ENCODE measurements around the gene RNF126.
"Not testable (repeated sequence)": the region's sequence is repeated elsewhere in the genome, so short reads cannot be mapped to it uniquely, and the experiment has no call there.

RNF126 gene

DNA sequence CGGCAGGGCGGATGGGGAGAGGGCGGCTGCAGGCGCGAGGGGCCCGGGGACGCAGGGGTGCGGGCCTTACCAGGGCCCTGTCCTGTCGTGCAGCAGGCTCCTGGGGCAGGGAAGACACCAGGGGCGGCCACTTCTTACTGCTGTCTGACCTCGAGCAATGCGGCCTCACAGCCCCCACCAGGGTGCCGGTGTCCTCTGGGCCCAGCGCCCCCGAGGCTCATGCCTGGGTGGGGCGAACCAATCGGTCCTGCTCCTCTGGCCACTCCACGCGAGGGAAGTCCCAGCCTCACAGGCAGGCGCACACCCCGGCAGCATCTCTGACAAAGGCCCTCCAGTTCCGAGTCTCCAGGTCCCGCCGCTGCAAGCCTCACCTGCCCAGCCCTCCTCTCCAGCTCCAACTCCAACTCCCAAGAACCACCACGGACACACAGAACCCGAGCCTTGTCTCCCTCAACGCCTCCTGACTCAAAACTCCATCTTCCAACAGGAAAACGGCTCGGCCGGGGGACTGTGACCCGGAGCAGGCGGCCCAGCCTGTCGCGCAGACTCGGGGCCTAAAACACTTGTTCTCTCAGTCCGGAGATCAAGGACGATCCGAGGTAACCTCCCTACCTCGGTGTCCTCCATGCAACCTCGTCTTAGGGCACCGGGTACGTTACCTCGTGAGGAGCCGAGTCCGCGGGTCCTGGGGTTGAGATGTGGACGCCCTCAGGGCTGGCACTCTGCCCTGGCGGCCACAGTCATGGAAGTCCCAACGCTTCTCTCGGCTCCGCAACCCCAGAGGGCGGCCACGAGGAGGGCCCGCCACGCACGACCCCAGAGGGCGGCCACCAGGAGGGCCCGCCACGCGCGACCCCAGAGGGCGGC, 16.9 kb downstream of the RNF126 start:
- DNase-seq = no peak

DNA sequence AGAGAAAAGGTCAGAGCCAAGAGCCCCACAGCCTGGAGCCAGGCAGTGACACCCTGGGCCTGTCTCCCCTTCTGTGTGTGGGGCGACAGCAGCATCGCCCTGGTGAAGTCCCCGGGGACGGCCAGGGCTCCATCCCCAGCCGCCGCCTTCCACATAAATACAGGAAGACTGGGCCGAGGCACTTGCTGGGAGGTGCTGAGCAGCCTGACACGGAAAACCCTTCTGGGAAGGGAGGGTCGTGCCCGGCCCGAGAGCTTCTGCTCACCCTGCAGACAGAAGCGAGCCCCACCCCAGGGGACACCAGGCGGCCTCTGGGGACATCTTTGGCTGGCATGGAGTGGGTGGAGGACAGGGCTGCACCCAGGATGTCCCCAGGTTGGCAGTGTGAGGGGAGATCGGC, 18.2 kb downstream of the RNF126 start:
- no peak for DNase-seq

DNA sequence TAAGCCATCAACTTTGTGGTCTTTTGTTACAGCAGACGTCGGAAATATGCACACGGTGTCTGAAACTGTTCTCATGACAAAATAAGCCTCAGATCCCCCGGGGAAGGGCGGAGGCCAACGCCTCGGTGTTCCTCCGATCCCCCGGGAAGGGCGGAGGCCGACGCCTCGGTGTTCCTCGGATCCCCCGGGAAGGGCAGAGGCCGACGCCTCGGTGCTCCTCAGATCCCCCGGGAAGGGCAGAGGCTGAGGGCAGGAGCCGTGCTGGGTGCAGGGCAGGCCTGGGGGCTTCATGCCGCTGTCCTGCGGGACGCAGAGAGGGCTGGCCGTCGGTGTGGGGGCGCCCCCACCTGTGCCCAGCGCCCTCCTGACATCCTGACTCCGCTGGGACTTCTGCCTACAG, 18.7 kb downstream of the RNF126 start:
- no peak for DNase-seq

DNA sequence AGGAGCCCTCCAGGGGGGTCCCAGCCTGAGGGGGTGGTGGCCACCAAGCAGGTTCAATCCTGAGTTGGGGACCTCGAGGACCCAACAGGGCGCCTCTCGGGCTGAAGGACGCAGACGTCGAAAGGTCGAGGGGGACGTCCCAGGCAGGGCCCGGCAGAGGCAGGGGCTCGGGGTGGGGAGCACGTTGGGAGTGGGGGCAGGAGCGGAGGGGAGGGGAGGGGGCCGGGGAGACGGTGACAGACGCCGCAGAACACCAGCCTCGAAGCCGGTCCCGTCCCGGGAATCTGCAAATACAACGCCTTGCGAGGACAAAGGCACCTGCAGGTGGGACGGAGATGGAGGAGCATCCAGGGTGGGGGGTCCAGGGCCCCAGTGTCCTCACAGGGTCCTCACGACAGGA, 19.3 kb downstream of the RNF126 start:
- DNase-seq = no peak

DNA sequence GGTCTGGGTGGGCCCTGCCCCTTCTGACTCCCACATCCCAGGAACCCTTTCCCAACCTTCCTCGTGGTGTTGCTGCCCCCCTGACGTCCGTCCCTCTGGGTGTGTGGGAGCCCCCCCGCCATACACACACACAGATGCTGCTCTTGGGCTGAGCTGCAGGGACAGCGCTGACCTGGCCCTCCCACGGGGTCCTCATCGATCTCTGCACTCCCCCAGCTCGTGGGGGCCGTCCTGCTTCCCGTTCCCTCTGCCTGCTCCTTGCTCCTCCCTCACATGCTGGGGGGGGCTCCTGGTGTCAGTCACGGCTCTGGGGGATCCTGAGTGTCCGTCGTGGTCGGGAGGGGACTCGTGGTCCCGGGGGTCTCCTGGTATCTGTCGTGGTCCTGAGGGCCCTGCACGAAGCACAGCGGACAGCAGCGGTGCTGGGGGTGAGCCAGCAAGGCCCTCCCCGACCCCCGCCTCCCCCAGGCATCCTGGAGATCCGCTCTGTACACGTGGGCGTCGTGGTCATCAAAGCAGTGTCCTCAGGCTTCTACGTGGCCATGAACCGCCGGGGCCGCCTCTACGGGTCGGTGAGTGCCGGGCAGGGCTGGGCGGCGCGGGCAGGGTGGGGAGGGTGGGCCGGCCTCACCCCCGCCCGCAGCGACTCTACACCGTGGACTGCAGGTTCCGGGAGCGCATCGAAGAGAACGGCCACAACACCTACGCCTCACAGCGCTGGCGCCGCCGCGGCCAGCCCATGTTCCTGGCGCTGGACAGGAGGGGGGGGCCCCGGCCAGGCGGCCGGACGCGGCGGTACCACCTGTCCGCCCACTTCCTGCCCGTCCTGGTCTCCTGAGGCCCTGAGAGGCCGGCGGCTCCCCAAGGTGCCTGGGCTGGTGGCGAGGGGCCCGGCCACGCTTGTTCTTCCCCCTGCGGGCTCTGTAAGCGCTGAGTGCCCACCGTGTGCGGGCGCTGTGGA, 20.0 kb downstream of the RNF126 start:
- DNase-seq = no peak

DNA sequence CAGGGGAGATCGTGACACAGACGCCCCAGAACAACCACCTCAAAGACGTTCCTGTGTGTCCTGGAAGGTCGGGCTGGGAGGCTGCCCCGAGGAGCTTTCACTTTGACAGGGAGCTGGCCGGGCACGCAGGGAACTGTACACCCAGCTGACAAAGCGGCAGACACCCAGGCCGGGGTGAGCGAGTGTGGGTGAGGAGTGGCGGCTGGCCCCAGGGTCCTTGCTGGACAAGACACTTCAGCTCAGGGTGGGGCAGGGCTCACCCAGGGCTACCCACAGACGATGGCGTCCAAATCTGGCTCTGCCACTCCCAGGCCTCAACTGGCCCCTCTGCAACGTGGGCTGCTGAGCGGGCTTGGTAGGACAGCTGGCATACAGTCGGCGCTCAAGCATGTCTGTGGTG, 21.3 kb downstream of the RNF126 start:
- DNase-seq = no peak

DNA sequence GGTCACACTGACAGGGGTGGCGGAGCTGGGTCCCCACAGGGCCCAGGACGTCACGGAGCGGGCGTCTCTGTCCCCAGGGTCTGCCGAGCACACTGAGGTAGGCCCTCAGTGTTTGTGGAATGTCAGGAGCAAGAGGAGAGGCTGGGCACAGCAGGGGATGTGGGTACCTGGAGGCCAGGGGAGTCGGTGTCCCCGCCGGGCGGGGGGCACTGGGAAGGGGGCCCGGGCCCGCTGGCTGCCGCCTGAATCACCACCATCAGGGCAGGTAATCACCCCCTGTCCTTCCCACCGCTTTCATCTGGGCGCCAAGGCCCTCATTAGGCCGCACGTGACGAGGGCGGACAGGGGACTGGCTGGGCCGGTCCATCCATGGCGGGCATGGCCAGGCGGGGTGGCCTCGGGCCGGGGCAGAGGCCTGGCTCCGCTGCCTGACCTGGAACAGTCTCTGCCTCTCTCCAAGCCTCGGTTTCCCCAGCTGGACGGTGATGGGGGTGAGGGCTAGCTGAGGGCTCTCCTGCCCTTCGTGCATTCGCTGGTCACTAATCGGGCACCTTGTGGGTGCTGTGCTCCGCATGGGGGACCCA, 22.3 kb downstream of the RNF126 start:
- no peak for DNase-seq

DNA sequence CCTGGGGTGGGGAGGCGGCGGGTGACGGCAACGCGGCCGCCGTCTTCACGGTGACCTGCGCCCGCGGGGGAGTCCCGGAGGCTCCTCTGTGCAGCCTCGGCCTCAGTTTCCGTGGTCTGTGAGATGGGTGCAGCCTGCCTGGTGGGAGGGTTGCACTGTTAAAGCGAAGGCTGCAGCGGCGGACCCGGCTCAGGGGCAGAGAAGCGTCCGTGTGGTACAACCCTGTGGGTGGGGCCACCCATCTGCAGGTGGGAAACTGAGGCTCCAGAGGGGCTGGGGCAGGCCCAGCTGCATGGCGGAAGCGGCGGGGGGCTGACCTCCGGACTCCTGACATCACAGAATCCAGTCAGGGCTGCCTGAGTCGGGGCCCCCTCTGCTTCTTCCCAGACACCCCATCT, 22.9 kb downstream of the RNF126 start:
- no peak for DNase-seq

DNA sequence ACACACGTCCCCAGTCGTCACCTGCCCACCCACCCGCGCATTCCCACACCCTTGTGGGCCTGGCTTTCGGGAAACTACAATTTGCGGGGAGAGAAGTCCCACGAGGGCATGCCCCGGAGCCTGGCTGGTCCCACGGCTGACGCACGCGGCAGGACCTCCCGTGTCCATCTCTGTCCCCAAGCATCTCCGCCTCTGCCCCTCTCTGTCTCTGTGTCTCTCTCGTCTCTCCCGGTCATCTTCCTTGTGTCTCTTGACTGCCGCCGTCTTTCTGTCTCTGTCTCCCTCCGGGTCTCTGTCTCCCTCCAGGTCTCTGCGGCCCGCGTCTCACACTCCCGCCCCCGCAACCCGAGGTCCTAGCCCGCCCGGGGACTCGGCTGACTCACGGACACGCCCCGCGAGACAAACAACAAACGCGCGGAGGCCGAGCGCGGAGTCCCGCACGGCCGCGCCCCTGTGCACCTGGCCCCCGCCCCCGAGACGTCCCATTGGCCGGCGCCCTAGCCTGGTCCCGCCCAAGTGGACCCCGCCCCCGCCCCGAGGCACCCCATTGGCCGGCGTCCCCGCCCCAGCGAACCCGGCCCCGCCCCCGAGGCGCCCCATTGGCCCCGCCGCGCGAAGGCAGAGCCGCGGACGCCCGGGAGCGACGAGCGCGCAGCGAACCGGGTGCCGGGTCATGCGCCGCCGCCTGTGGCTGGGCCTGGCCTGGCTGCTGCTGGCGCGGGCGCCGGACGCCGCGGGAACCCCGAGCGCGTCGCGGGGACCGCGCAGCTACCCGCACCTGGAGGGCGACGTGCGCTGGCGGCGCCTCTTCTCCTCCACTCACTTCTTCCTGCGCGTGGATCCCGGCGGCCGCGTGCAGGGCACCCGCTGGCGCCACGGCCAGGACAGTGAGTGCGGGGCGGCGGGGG, 23.5 kb downstream of the RNF126 start, which contains the start of gene FGF22:
Gene FGF22 (plus strand): TSS at position 627 of the 908 bp plus-strand sequence. CDS start 47 bp downstream, at position 674.
- DNase-seq = peak; percentile 81 to 95

DNA sequence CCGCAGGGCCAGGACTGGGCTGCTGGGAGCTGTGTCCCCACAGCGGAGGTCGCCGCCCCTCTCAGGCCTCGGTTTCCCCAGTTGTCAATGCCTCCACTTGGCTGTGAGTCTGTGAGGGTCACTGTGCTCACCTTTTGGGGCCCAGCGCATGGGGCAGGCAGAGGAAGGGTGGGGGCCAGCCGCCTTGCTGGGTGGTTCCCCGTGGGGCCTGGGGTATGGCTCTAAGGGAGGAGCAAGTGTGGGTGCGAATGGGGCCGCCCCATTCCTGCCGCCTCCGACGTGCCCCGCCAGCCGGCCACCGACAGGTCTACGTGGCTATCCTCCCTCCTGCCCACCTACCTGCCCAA, 24.1 kb downstream of the RNF126 start:
- no peak for DNase-seq

DNA sequence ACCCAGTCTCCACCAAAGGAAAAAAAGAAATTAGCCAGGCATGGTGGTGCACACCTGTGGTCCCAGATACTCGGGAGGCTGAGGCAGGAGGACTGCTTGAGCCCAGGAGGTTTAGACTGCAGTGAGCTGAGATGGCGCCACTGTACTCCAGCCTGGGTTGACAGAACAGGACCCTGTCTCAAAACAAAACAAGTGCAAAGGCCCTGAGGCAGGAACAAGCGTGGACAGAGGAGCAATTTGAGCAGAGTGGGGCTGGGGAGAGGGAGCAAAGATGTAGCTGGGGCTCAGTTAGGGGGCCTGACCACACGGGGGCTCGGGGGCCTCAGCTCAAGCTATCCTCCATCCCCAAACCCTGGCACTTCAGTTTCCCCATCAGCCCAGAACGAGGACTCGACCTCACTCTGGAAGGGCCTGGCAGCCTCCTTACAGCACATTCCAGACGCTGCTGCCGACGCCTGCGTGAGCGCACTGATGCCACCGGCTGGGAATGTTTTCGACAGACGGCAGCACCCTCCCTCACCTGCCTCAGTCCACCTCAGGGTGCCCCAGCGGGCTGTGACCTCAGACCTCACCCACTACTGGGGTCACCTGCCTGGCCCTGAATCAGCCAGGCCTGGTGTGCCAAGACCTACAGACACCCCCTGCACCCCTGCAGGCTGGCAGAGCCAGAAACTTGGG, 27.9 kb downstream of the RNF126 start:
- no peak for DNase-seq

DNA sequence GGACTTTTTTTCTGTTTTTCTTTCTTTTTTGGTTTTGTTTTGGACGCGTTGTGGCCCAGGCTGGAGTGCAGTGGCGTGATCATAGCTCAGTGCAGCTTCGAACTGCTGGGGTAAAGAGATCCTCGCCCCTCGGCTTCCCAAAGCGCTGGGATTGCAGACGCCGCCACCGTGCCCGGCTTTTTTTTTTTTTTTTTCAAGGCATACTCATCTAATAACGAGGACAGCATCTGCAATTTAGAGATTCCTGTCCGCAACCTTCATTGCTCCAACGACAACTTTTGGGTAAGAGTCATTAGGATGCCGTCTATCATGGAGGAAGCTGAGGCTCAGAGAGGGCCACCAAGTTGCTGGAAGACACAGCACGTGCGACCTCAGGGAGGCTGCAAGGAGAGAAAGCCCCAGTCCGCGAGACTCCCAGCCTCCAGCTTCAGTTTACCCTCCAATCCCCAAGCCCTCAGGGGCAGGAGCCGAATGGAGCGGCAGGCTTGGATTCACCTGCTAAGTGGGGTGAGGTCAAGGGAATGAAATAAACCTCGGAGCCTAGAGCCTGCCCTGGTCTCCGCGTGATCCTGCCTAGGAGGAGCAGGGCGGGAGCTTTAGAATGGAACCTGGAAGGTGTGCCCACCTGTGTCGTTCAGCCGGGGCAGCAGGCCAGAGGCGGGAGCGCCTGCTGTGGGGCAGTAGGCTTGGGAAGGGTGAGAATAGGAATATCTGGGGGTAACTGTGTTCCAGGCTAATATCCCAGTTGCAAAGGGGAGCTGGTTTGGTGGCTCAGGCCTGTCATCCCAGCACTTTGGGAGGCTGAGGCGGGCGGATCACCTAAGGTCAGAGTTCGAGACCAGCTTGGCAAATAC, 29.0 kb downstream of the RNF126 start:
- no peak for DNase-seq

DNA sequence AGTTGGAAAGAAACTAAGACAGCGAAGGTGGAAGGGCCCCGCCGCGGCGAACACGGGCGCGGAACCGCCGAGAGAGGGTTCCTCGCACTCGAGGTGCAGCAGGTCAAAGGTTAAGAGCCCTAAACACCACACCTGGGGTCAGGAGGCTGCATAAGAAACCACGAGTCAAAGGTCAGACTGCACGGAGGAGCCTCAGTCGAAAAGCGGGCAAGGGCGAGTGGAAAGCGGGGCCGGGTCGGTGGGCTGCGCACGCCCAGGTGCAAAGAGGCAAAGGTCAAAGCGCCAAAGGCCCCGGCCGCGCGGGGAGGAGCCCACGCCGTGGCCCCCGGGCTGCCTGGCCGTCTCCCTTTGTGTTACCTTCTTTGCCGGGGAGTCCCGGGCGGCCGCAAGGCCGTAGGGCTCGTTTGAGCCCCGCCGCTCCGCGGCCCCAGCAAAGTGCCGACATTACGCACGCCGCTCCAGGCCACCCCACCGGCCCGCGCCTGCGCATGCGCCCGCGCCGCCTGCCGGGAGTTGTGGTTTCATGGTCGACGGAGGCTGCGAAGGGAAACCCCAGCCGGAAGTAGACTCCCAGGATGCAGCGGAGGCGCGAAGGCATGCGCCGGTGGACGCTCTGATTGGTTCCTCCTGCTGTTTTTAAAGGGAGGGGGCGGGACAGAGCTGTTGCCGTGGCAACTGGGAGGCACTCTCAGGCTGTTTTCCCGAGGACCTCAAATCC, 29.8 kb downstream of the RNF126 start, which contains the start of gene POLRMT:
Gene POLRMT (minus strand): TSS at position 470 of the 718 bp plus-strand sequence. CDS start 25 bp downstream, at position 445.
- peak; percentile 98 to 99 for DNase-seq

DNA sequence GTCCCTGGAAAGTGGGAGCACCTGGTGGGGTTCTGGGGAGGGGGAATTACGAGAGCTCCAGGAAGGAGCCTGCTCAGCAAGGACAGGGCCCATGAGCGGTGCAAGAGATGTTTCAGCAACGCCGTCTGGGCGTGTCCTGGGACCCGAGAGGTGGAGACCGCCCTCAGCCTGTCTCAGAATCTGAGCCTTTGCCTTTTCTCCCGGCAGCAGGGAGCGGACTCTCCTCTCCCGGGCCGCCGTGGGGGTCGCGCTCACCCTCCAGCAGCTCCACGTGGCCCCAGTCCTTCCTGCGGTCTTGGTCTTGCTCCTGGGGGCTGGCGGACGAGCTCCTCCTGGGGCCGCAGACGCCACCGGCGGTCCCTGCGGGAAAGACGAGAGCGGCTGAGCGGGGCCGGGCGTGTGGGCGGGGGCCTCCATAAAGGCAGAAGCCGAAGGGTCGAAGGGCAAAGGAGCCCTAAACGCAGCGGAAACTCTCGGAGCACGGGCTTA, 30.4 kb downstream of the RNF126 start:
- DNase-seq = peak in 1 of 2 experiments; percentile 51

DNA sequence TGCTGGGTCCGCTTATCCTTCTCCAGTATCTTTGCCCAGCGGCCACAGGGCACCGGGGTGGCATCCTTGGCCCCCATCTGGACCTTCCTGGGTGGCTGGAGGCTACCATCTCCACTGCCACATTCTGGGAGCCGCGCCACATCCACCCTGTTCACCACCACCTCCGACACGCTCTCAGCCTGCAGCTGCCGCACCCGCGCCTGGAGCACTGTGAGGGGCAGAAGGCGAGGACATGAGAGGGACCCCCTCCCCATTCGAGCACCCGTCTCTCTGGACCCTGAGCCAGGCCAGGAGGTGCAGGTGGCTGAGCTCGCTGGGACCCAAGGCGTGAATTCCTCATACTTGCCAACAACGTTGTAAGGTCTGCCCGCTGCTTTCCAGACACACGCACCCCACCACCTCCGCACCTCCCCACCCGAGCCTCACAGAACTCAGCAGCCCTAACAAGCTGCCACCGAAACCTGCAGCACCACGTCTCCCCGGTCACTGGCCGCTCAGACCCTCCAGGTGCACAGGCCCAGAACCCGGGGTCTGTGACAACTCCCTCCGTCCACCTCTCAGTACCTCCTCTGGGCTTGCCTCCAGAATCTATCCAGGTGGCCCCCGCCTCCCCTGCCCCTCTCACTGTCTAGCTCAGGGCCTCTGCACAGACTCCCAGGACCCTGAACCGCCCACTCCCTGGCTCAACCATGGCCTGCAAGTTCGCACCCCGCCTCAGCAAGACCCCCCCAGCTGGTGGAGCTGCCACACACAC, 32.9 kb downstream of the RNF126 start:
- DNase-seq = no peak

DNA sequence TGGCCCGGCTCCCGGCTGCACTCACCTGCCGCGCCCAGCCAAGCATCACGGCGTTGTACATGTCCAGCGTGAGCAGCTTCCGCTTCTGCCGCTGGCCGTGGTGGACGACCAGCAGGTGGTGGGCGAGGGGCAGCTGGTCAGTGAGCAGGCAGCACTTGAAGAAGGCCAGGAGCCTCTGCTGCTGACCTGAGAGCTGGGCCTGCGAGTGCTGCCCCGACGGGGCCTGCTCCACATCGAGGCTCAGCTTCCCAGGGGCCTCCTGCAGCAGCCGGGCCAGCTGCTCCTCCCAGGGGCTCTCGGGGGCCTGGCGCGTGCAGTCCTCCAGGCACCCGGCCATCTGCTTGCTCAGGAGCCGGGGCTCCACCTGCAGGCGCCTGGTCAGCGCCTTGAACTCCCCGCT, 33.5 kb downstream of the RNF126 start:
- DNase-seq = not testable (repeated sequence)

DNA sequence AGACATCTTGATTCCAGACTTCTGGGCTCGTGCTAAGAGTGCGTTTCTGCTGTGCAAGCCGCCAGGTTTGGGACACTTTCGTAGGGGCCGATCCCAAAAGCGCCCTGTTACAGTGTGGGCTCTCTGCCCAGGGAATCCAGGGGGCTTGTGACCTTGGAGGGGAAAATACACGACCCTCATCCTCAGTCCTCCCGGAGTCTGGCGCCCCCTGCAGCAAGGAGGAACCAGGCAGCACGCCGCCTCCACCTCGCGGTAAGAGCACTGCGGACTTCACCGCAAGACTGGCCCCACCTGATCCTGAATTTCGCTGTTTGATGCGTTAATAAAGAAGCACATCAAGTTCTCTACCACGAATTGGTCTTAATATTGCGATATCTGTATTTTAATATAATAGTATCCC, 34.8 kb downstream of the RNF126 start:
- no peak for DNase-seq

DNA sequence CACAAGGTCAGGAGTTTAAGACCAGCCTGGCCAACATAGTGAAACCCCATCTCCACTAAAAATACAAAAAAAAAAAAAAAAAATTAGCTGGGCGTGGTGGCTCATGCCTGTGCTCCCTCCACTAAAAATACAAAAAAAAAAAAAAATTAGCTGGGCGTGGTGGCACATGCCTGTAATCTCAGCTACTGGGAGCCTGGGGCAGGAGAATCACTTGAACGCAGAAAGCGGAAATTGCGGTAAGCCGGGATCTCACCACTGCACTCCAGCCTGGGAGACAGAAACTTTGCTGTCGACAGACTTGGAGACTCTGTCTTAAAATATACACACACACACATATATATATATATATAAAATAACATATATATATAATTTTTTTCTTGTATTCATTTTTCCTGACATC, 36.4 kb downstream of the RNF126 start:
- DNase-seq = not testable (repeated sequence)

DNA sequence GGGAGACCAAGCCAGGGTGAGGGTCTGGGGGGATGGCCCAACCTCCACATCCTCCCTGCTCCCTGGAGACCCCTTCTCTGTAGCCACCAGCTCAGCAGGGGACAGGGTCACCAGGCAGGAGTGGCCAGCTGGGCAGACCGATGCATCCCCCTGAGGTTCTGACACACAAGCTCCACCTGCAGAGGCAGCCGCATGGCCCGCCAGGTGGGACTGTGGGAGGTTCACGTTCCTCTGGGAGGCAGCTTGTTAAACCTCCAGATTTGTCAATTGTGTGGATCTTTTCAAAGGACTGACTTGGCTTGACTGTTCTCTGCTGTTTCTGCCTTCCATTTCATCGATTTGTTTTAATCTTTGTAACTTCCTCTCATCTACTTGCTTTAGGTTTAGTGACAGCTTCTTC, 37.8 kb downstream of the RNF126 start:
- DNase-seq = no peak
